ENCODE results near the gene ARSB.

ARSB gene

DNA sequence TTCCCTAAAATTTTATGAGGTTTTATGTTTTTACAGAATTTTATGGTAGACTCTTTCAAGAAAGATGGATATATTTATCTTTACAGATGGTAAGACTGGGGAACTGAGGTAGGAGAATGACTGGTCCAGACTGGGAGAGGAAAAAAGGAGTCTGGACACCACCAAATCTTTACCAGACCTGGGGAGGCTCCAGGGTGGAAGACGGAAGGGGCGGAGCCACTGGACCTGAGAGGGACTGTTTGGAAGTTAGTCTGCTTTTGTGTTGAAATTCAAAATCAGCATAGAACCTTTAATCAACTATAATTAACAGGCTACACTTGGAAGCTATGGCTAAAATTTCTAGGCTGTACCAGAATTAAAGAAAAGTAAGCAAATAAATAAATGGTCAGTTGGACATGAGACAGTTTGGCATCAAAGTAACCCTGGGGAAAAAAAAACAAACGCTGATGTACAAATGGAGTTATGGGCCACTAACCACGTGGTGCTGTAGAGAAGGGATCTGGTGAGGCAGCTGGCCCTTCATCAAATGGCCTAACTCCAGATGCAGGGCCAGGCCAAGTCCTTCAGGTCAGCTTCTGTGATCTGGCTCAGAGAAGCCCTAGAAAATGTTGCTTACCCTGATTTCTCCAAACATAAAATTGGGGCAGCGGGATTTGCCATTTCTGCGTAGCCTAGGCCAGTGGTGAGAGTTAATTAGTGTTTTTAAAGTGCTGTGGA is 155.1 kb downstream of the ARSB start:
- no peak for DNase-seq

GRCh38 chr5:78827725-78828124 is 157.4 kb downstream of the ARSB start:
- no peak for DNase-seq

- no peak for DNase-seq
These were observed 160.3 kb downstream of the ARSB start for GRCh38 chr5:78824831-78825281.

GRCh38 chr5:78823196-78823595 is 161.9 kb downstream of the ARSB start:
- DNase-seq: no peak

DNA sequence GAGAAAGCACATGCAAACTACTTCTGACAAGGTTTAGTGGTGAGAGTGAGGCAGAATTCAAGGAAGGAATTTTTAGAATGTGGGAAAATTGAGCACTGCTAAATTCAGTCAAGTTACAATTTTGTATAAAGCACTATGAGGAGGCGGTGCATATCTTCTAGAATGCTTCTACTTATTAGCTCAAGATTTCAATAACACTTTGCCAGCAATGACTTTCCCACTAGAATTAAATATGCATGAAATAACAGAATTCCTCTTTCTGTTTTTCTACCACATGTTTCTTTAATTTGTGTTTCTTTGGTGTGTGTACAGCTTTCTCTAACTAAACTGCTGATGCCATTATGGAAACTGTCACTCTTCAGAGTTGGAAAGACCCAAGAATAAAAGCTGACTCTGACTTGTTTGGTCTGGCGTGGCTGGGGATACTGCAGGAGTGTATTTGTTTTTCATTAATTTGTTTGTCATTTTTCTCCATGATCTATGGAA is 163.5 kb downstream of the ARSB start:
- DNase-seq: no peak

DNA sequence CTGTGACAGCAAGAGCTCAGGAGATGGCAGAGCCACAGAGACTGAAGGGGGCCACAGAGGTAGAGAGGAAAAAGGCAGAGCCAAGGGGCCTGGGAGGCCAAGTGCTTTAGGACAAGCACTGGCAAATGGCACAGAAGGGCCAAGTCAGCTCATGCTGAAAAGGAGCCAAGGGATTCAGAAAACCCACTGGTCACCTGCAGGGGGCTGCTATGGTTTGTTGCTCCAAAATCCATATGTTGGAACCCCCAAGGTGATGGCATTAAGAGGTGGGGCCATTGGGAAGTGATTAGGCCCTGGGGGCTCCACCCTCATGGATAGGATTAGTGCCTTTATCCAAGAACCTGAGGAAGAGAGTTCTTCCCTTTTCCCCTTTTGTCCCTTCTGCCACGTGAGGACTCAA is 165.4 kb downstream of the ARSB start:
- DNase-seq: no peak

GRCh38 chr5:78819166-78819565 is 165.9 kb downstream of the ARSB start:
- no peak for DNase-seq

DNA sequence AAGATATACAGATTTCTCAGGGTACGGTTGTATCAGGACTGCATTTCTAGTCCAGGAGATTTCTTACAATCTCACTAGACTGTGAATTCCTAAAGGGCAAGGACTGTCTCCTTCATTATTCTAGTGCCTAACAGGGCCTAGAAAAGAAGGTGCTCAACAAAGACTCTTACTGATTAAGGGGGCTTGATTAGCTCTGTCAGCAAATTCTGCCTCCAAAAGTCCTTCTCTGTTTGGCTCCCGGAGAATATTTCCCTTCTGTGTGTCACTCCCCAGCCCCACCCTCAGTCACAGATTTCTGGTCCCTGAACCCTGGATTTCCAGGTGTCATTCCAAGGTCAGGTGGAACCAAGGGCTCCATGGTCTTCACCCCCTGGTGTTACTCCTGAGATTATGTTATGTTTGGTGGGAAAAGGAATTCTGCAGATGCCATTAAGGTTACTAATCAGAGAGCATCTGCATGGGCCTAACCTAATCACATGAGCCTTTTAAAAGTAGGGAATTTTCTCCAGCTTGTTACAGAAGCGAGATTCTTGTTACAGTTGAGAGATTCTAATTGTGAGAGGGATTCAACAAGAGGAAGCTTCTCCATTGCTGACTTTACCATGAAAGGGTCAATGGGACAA is 168.9 kb downstream of the ARSB start:
- no peak for DNase-seq

GRCh38 chr5:78813906-78814530 is 171.1 kb downstream of the ARSB start:
- DNase-seq: no peak

DNA sequence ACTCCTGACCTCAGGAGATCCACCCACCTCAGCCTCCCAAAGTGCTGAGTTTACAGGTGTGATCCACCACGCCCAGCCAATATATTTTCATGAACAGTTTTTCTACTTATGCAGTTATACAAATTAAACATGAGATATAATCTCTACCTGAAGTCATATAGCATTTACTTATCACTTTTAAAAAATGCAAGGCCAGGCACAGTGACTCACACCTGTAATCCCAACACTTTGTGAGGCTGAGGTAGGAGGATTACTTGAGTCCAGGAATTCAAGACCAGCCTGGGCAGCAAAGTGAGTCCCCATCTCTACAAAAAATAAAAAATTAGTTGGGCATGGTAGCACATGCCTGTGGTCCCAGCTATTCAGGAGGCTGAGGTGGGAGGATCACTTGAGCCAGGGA is 171.8 kb downstream of the ARSB start:
- DNase-seq: no peak

GRCh38 chr5:78811866-78812265 is 173.2 kb downstream of the ARSB start:
- DNase-seq: peak; percentile 87

DNA sequence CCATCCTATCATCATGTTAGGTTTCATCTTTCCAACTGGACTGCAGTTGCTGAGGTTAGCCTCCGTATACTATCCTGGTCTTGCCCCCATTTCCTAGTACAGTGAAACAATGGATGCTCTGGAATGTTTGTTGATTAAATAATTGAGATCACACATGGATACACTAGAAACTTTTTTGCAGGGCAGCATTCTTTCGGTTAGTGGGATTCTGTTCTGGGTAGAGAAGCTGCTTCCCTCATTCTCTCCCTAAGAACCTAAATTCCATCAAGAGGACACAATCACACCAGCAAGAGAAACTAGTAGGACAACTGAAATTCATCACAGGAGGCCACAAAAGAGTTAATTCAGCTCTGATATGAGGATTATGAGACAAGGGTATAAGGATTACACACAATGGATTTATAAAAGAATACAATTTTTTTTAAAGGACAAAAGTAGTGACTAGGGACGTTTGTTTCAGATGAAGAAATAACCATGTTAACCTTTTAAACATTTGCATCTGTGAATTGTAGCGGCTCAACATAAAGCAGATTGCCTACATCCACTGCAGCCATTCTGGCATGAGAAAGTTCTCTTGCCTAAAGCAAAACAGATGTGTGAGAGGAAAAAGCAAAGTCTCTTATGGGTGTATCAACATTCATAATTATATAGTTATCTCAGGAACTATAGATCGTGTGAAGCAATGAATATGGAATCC is 173.8 kb downstream of the ARSB start:
- no peak for DNase-seq

- DNase-seq: no peak
These were observed 174.8 kb downstream of the ARSB start for GRCh38 chr5:78810098-78810920.

DNA sequence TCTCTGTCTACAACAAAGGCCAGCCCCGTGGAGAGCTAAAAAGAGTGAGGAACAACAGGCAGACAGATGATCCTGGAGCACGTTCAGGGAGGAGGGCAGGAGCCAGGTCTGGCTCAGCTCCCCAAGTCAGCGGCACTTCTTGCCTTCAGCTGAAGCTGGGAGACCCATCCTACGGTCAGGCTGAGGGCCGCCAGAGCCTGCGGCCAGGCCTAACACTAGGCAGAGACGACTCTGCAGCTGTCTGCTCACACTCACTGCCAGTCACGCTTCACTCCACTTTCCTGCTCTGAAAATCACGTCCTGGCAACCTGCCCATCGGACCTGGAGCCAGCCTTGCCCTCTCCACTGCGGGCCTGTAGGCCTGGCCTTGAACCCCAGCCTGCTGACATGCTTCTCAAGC is 175.7 kb downstream of the ARSB start:
- no peak for DNase-seq

GRCh38 chr5:78808818-78809217 is 176.3 kb downstream of the ARSB start:
- DNase-seq: no peak

DNA sequence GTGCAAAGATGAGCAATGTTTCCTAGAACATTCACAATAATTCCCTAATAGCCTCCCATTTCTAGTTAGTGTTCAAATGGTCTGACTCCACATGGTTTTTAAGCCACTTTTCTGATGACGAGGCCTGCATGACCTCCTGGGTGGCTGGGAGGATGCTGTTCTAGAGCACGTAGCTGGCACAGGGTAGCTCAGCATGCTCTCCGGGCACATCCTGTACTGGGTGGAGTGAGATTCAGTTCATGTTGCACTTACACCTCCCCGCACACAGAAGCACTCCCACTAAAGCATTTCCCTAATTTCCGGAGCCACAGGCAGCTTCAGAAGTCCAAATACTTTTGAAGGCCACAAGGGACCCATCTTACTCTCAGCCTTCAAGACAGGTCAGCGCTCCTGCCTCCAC is 176.7 kb downstream of the ARSB start:
- no peak for DNase-seq

GRCh38 chr5:78806544-78806943 is 178.6 kb downstream of the ARSB start:
- DNase-seq: no peak

- no peak for DNase-seq
These were observed 179.5 kb downstream of the ARSB start for GRCh38 chr5:78805474-78806124.

DNA sequence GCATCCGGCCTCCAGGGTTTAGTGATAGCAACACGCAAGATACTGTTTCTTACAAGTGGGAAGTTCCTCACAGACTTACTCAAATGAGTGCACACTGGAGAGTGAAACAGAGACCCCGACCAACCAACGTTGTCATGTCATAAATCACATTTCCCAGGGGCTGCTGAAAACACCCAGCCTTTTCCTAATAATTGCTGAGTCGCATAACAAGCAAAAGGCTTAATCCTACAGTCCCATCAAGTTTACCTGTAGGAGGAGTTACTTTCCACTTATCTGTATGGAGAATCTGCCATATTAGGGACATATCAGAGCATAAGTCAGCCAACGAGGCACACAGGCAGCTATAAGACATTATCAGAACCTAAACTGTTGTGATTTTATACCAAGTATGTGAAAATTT is 180.1 kb downstream of the ARSB start:
- DNase-seq: no peak

DNA sequence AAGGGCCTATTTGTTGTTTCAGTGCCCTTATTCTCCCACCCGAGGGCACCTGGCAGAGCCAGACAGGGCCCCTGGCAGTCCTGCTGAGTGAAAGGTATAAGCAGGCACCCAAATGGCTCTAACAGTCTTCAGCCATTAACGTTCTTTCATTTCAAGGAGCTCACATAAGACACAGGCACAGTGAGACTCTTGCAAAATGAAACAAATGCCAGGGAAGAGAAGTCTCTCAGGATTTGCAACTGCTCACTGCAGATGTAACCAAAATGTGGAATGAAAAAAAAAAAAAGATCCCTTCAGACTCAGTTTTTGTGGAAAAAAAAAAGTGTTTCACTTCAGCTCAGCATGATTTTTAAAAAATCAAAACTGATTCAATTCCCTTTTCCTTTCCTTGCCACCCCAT is 181.2 kb downstream of the ARSB start:
- DNase-seq: no peak

DNA sequence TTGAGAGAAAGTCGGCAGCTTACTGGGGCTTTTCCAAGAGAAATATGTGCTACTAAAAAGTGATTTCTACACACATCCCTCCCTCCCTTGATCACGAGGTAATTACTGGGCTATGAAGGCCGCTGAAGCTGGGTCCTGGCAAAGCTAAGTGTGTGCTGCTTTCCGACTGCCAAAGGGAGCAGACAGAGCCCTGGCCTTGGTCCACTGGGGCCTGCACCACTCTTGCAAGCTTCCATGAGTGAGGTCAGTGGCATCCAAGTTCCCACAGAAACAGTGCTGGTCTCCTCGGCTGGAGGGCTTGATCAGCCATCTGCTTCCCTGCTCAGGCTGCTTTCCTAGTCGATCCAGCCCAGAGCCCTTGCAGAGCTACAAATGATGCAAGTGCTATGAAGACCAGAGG is 181.8 kb downstream of the ARSB start:
- DNase-seq: no peak

DNA sequence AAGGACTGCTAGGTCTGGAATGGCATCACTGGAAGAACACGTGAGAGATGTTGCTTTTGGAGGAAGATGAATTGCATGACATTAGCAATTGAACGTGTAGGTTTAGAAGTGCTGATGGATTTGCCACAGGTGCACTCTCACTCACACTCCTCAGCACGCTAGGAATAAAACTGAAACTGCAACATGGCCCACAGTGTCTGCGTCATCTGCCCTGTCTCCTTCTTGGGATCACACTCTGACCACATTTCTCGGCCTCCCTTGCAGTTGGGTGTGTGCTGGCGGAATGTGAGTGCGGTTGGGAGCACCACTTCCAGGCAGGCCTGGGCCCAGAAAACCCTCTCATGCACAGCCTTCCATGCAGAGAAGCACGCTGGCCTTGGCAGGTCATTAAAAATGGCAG is 183.7 kb downstream of the ARSB start:
- DNase-seq: no peak

All from NCI-H748 treated with DMSO at 0.1 percent for 48 hours (cell line).